COLO668 (cell line): ENCODE data around the gene TTC12.
A peak's percentile ranks its signal among the peaks of the same experiment; 100 is the strongest.

Source experiments
- DNase-seq: peaks from one replicate; lab custom pipeline; 2025; ENCODE audit not compliant: unreplicated experiment; lab: John Stamatoyannopoulos, UW

Gene TTC12

DNA sequence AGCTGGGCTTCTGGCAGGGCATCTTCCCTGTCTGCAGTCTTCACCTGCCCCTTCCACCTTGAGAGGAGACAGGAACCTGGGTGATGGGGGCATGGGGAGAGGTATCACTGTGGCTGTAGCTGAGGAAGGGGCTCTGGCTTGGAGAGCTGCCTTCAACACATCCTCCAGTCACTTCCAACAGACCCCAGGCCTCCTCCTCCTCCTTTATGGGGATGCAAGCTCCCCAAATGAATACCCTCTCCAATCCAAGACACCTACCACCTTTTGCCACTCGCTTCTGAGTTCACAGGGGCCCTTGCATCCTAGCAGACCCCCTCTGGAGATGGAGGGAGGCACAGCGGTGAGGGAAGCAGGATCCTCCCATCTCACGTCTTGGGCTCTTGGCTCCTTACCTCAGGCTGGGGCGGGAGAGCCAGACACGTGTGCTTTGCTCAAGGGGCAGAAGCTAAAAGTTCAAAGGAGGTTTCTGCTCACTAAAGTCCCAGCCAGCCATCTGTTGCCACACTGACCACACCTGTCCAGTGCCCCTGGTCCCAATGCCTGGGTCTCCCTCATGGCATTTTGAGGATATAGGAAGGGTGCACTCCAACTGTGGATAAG is 86.3 kb downstream of the TTC12 start:
- DNase-seq = no peak

DNA sequence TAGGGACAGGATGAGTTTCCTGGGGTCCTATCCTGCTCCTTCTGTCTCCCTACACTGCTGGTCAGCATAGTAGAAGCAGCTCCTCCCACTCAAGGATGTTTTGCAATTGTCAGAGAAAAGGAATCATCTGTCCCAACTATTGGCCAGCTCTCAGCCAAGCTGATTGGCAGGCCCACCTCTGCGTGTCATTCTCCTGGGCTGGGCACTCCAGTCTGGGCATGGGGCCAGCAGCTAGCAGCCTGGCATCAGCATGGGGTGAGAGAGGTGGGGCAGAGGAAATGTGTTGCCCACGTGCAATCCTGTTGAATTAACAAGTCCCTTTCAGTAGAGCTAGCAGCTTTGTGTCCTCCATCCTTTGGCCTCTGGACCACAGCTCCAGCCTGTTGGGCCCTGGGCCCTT is 87.3 kb downstream of the TTC12 start:
- DNase-seq = peak; percentile 85

DNA sequence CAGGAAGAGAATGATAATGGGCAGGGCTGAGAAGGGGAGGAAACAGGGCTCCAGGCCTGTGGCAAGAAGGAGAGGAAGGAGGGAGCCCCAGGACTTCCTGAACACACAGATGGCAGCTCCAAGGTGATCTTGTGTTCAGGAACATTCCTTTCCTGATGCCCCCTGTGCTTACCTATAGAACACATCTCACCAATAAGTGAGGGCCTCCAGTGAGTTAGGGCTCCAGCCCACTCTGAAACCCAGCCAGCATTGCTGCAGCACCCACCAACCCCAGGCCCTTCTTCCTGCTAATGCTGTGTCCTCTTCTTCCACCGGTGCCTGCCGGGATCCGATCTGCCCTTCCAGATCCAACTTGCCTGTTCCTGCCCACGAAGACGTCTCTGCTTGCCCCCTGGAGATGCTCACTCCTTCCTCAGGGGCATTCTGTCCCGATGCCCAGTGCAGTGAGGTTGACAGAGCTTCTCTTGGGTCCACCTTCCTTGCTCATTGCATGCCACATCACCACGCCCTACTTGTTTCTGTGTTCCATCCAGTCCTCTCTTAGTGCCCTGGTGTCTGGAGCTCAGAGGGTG is 90.6 kb downstream of the TTC12 start:
- DNase-seq = no peak

DNA sequence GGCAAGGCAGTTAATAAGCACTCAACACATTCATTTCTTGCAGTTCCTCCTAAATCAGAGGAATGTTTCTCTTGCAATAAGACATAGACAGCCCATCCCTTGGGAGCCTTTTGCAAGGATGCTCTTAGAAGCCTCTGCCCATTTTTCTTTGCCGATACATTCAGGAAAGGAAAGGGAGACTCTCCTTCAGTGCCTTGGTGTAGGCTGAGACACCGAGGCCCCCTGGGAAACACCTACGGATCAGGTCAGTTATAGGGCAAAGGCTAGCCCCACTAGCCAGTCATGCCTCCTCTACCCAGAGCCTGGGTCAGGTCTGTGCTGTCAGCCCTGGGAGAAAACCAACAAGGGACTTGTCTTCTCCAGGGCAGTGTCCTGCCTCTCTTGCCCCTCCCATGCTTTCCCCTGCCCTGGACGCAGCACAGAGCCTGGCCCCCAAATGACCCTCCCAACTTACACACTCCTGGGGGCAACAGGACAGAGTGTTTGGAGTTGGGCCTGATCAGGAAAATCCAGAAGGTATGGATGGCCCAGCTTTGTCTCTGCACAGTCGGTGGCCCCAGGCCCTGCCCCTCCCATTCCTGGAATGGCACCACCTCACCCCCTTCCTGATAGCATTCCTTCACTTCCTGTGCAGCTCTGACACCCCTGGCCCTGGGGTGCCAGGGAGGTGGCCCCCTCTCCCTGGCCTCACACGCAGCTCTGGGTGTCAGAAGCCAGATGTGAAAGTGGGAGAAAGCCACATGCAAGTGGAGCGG is 91.5 kb downstream of the TTC12 start:
- no peak for DNase-seq

DNA sequence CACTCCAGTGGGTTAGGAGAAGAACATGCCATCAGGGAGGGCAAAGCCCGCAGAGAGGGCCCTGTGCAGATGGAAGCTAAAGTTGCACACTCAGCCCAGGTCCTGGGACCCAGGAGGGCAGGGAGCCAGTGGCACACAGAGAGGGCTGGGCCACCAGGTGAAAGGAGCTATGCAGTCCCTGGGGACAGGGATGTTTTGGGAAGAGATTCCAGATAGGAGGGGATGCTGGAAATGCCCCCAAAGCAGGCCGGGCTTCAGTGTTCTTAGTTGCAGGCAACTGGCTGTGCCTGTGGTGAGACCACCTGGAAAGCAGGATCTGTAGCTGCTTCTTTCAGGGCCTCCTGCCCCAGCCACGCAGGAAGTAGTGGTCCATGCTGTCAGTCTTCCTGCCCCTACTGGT is 92.8 kb downstream of the TTC12 start:
- DNase-seq = no peak

DNA sequence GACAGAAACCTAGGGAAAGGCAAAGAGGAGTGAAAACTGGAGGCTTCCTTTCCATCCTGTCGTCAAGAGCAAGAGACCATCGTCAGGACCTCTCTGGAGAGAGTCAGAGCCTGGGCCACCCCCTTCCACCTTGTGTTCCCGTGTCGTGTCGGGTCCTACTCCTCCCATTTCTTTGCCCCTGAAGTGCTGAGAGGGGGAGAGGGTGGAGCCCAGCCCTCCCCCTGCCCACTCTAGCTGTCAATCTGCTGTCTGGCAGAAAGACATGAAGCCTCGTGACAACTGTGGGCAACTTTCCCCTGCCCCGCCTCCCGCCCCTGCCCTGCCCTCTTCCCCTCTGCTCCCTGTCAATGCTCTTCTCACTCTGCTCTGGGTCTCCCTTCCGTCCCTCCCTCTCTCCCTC is 93.8 kb downstream of the TTC12 start:
- DNase-seq = no peak

DNA sequence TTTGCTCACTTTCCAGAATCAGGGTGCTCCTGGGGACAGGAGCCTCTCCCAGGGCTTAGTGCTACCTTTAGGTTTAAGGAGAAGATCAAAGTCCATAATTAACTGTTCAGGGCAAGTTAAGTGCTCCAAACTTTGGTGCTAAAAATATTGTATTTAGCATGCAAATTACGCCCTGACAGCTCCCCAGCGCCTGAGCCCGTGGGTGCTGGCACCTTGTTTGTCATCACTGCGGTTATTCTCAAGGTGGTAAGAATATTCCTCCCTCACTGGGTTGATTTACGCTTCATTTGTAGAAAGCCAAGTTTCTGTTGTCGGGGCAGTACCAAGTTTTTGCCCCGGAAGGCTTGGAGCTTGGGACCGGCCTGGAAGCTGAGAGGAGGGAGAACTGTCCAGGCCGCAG is 94.5 kb downstream of the TTC12 start:
- no peak for DNase-seq

DNA sequence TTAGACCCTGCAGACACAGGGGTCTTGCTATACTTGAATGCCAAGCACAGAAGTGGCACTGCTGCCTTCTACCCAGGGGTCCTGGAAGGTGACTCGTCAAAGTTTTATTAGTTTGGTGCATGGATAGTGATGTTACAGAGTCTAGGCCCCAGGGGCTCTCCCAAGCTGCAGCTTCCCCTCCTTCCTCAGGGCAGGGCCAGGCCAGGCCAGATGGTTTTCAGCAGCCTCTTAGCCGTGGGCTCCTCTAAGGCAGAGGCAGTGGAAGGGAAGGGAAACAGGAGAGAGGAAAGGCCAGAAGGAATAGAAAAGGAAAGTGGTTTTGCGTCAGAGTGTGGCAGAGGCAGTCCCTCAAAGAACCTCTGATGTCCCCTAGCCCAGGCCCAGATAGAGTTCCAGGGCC is 95.1 kb downstream of the TTC12 start:
- no peak for DNase-seq

DNA sequence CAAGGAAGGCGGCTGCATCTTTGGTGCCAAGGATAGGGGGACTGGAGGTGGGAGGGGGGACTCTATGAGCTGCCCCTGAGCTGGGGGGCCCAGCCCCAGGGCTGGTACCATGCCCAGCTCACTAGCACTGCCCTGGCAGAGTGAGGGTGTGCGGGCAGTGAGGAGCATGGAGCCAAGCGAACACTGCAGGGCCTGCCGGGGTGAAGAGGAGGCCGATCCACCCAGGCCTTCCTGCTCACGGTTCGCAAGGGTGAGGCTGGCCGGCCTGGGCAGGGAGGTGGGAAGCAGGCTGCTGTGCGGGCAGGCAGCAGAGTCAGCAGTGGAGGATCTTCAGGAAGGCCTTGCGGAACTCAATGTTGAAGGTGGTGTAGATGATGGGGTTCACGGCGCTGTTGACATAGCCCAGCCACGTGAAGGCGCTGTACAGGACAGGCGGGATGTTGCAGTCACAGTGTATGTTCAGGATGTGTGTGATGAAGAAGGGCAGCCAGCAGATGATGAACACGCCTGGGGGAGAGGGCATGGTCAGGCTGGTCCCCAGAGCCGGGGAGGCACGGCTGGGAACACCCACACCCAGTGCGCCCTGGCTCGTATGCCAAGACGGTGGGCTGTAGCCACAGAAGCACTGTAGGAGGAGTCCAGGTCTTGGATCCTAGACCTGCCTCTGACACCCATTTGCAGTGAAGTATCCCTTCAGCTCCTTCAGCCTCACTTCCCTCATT is 96.2 kb downstream of the TTC12 start:
- no peak for DNase-seq

DNA sequence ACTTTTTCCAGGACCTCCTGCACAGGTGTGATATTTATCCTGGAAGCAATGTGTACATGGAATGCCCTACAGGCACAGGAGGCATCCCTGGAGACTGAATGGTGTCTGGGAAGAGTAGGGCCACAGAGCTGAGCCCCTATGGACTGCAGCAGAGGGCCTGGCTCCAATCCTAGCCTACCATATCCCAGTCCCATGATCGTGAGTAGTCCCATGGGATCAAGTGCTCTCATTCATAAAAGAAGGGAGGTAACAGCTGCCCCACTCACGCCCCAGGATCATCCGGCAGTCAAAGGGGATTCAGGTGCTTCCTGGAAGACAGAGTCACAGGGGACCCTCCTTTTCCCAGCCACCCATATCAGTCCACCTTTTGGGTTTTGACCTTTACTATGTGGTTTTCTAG is 97.2 kb downstream of the TTC12 start:
- DNase-seq = no peak

DNA sequence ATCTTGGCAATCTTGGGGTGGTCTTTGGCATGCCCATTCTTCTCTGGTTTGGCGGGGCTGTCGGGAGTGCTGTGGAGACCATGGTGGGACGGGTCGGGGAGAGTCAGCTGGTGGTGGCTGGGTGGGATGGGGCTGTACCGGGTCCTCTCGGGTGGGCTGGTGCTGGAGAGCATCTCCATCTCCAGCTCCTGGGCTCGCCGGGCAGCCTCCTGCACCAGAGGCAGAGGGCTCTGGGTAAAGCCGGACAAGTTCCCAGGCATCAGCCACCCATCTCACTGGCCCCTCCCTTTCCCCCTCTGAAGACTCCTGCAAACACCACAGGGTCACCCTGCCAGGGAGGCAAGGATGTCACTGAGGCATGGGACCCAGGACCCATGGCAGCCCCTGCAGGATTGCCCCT is 98.3 kb downstream of the TTC12 start:
- DNase-seq = no peak

DNA sequence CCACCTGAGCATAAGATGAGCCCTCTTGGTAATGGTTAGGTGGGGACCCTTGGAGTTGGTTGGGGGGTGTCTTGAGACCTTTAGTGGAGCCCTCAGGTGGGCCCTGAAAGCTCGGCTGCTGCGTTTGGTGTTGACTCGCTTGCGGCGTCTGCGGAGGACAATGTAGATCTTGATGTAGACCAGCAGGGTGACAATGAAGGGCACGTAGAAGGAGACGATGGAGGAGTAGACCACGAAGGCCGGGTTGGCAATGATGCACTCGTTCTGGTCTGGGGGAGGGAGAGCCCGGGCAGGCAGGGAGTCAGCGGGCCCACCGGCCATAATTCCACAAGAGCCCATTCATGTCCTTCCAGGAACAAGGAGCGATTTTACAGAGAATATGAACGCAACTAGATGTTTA is 101.0 kb downstream of the TTC12 start:
- DNase-seq = no peak
